NOMO-1 (cell line): Measurements from ENCODE around the gene GBGT1.

Source experiments
- DNase-seq, 2 experiments: peaks; one replicate each; lab custom pipeline; 2025; ENCODE audit not compliant: unreplicated experiment in 2 of 2; lab: John Stamatoyannopoulos, UW

GBGT1 gene

DNA sequence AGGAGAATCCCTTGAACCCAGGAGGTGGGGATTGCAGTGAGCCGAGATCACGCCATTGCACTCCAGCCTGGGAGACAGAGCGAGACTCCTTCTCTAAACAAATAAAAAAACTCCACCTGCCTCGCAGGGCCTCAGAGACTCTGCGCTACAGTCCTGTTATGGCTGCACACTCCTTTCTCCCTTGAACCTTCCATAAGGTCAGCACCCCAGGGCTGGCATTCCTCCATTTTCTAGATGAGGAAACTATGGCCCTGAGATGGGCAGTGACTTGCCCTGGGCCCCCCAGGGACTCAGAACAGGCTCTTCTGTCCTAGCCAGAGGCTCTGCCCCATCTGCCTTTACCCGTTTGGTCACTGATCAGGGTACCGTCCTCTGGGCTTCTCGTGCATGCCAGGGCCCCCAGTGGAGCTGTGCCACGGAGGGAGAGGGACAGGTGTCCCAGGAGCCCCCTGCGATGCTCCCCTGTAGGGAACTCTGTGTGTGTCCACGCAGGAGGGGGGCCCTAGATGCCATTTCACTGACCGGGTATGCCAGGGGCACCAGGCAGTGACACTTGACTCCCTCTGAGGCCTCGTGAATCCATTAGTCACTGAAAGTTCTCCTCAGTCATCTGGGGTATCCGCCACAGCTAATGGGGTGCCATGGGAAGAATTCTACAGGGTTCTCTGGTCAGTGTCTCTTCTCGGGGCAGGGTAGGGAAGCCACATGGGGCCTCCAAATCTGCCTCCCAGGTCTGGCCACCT is 58.8 kb downstream of the GBGT1 start:
- DNase-seq: no peak

DNA sequence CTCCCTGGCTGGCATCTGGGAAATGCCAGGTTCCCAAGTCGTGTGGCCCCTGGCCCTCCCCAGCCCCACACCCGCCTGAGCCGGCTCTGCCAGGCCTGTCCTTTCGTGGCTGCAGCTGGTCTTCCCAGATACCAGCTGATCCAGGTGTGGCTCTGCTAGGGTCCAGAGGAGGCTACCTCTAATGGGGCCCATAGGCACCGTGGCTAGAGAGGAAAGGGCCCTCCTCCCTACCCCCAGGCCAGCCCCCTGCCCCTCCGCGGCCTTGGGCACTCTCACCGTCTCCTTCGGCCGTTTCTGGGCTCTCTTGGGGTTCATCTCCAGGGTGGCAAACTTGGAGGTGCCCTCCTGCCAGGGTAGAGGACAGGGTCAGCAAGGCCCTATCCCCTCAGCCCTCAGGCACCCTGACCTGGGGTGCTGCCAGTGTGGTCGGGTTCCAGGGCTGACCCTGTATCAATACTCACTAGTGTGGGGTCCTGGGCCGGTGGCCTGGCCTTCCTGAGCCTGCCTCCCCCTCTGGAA is 59.7 kb downstream of the GBGT1 start:
- DNase-seq: no peak

DNA sequence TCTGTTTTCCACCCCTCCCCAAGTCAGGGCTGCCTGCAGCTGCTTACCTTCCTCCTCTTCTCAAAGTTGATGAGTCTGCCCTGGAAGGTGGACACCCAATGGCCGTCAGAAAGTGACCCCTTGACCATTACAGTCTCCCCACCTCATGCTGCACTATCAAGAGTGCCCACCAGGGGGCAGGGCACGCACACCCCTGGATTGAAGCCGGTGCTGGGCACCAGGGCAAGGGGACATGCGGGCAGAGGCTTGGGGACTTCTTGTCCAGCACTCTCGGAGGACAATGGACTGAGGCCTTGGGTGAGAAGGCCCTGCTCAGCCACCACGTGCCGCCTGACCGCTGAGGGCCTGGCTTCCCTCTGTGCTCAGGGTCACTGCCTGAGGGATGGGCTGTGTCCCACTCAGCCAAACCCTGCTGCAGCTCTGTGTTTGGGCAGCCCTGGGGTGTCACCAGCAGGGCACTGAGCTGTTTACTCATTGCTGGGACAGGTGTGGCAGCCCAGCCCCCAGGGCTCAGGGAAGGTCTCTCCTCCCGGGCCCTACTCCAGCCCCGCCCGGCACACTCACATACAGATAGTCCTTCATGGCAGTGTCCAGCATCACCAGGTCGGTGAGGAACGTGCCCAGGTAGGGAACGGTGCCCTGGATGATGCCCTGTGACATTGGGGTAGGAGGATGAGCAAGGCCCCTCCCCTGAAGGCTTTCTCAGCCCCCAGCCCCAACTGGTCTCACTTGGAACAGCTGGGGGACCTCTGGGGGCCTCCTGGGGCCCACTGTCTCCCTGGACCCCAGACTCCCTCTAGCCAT is 60.3 kb downstream of the GBGT1 start:
- no peak for DNase-seq
